BJ (cell line): ENCODE data around the gene PGF. TPM values are rescaled to one million over a fixed set of nuclear protein-coding genes. Genes with fewer than 3 reads are reported as not detected.

Experiments
- CTCF ChIA-PET: fragments of 350-600 bp; formaldehyde crosslinking; extraction: SDS; loops from one replicate; lab custom pipeline; 2021; ENCODE audit warnings: antibody characterized with exemption, inconsistent platforms; lab: Yijun Ruan, JAX
- POLR2A ChIA-PET: fragments of 300-600 bp; sonication (Branson Sonifier 250); formaldehyde crosslinking; extraction: SDS; loops from one replicate; lab custom pipeline; 2021; ENCODE audit warnings: antibody characterized with exemption; lab: Charles Lee
- DNase-seq: peaks from one replicate; pipeline ENCODE4 v3.0.0-alpha.2; 2011; ENCODE audit warnings: low read depth
- H3K27me3 ChIP-seq: 2 replicates; pipeline ENCODE4 v1.6.0; 2011; ENCODE audit warnings: low read length; ENCODE audit not compliant: control insufficient read depth, insufficient read depth
- H3K36me3 ChIP-seq: 2 replicates; pipeline ENCODE4 v1.5.1; 2011; ENCODE audit warnings: low read length; ENCODE audit not compliant: control insufficient read depth, insufficient read depth
- H3K4me3 ChIP-seq: 2 replicates; pipeline ENCODE4 v1.5.1; 2011; ENCODE audit warnings: low read depth, mild to moderate bottlenecking, control low read depth, low read length
- polyA plus RNA-seq: library from polyadenylated mRNA; depleted of rRNA; stranded (reverse); fragments of >200 nt; gene quantifications from 2 replicates; pipeline ENCODE4 v1.2.3, GENCODE V29; 2011
- TF ChIP-seq, protein P1 (sequence below): IDR thresholded peaks from 2 replicates; pipeline ENCODE4 v1.5.1; 2011; ENCODE audit warnings: low read depth, mild to moderate bottlenecking, control low read depth, inconsistent platforms, low read length, moderate library complexity; ENCODE audit not compliant: insufficient read depth

Gene PGF
- polyA plus RNA-seq, 1 experiment: 4.1 TPM

DNA sequence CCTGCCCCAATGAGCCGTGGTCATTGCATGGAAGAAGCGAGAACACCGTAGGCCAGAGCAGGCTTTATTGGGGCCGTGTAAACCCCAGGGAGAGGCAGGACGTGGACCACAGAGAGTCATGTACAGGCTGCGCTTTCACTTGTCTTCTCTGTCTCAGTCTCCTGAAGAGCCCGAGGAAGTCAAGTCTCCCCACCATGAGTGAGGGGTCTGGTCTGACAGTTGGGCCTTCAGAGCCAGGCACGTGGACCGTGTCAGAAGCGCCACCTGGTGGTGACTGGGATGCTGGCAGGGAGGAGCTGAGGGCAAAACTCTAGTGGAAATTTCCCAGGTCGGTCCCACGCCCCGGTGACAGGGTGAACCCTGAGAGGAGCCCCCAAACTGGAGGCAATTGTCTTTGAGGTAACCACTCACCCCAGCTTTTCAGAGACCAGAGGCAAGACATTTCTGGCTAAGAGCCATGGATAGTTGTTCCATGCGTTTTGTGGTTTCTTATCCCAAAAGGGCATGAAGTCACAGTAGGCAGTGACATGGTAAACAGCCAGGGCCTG lies 49.7 kb downstream of the PGF start:
- ChIA-PET POLR2A (no interaction called here), CTCF (interaction anchor here (0.6 to 14.0 kb wide), 33 partner anchors 9 to 403 kb away, joined by 3 to 315 read pairs (median 5); partner anchors contain the start of genes ACYP1, DLST, PROX2 and RPS6KL1)
- Histone ChIP-seq H3K27me3 (no peaks in the 10 kb centered on the region), H3K36me3 (peaks cover 22% of the 10 kb centered on the region), H3K4me3 (no peak overlapping the region)
- TF ChIP-seq, protein P1, sequence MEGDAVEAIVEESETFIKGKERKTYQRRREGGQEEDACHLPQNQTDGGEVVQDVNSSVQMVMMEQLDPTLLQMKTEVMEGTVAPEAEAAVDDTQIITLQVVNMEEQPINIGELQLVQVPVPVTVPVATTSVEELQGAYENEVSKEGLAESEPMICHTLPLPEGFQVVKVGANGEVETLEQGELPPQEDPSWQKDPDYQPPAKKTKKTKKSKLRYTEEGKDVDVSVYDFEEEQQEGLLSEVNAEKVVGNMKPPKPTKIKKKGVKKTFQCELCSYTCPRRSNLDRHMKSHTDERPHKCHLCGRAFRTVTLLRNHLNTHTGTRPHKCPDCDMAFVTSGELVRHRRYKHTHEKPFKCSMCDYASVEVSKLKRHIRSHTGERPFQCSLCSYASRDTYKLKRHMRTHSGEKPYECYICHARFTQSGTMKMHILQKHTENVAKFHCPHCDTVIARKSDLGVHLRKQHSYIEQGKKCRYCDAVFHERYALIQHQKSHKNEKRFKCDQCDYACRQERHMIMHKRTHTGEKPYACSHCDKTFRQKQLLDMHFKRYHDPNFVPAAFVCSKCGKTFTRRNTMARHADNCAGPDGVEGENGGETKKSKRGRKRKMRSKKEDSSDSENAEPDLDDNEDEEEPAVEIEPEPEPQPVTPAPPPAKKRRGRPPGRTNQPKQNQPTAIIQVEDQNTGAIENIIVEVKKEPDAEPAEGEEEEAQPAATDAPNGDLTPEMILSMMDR: peak; percentile 93
- no peak for DNase-seq

DNA sequence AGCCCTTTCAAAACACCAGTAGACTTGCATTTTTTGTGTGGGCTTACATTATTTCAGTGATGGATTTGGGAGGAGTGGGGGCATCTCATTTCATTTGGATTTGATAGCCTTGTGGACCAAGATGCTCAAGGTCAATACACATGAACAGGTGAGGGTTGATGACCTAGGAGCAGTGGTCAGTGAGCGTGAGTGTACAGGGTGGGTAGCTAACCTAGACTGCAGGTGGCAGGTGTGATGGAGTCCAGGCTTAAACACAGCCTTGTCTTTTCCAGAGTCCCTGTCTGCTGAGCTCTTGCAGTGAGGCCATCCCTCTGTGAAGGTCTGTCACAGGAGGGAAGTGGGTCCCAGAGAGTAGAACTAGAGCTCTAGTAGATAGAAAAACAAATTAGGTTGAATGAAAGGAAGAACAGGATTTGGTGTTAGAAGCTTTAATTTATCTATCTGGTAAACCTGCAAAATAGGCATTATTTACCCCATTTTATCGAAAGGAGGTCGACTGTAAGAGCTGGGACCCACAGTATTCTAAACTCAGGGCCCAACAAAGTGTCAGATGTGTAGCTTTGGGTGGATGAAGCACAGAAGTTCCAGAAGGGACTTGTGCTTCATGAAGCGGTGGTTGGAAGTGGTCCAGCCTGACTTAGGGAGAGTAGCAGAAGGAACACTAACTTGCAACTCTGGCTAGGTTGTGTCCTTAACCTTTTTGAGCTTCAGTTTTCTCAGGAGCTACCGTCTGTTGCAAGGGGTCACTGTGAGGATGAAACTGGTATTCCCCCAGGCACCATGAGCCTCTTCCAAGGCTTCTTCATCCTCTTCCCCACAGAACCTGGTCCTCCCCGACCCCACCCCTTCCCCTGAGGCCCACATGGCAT lies 50.5 kb downstream of the PGF start:
- DNase-seq: no peak

DNA sequence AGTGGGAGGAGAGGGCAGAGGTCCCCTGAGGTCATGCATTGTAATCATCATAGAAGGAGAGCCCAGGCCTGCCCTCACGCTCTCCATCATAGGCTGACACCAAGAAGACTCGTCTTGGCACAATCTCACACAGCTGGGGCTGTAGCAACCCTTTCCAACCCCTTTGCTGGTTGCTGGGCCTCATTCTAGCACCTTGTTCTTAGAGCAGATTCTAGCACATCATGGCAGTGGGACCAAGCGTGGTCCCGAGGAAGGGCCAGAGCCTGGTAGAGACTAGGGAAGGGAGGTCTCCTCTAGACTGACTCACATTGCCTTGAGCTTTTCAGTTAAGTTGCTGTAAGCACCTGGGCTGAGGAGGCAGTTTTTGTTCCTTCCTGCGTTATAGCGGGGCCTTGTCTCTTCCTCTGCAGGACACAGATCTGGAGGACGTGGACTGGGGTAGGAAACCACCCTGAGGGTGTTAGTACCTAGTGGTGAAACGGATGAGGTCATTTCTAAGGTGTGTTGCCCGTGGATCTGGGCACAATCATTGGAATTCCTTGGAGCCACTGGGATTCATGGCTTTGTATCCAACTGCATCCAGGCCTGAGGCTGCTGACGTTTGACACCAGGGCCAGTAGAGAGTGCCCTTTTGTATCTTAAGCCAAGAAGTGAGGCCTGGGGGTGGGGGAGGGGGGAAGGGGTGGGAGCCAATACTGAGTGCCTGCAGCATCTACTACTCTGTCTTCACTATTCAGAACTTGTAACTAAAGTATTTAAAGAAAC lies 52.3 kb downstream of the PGF start:
- ChIA-PET POLR2A (no interaction called here), CTCF (interaction anchor here (1.7 to 14.0 kb wide), 3 partner anchors 27 to 185 kb away, joined by 4 to 315 read pairs (median 195); partner anchors contain the start of genes DLST and PROX2)

More for the DNA sequence above, 50.5 kb downstream of the PGF start:
- TF ChIP-seq, protein P1: no peak
- Histone ChIP-seq H3K36me3 (peaks cover 22% of the 10 kb centered on the region), H3K4me3 (no peak overlapping the region), H3K27me3 (no peaks in the 10 kb centered on the region)
- CTCF ChIA-PET: interaction anchor here (0.9 to 14.0 kb wide), 24 partner anchors 10 to 402 kb away, joined by 3 to 315 read pairs (median 6); partner anchors contain the start of genes ACYP1, DLST, PROX2 and RPS6KL1
- POLR2A ChIA-PET: no interaction called here

DNA sequence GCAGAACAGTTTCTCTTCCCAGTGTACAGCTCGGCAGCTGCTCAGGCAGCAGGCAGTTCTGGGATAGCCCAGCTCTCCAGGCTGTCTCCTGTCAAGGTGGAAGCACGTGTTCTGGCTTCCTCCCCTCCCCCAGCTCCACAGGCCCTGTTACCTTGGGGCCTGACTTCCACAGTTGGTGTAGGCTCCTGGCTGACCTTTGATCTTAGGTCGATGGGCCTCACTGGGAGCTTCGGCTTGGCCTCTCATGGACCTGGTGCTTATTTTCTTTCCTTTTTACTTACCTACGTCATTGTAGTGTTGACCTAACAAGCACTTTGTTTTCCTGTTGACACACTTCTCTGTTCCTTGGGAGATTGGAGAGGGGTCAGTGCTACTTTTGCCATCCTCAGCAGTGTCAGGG lies 56.7 kb downstream of the PGF start:
- TF ChIP-seq, protein P1: no peak
- no peak for DNase-seq
- CTCF ChIA-PET: interaction anchor here (1.4 to 14.0 kb wide), 2 partner anchors 9 to 40 kb away, joined by 7 to 315 read pairs; no protein-coding TSS in a partner anchor

More for the DNA sequence above, 52.3 kb downstream of the PGF start:
- Histone ChIP-seq H3K4me3 (no peak overlapping the region), H3K27me3 (no peaks in the 10 kb centered on the region), H3K36me3 (peaks cover 36% of the 10 kb centered on the region)
- DNase-seq: no peak
- TF ChIP-seq, protein P1: no peak

More for the DNA sequence above, 56.7 kb downstream of the PGF start:
- no peaks in the 10 kb centered on the region for H3K27me3 ChIP-seq
- POLR2A ChIA-PET: no interaction called here
- H3K36me3 ChIP-seq: peaks cover 35% of the 10 kb centered on the region
- H3K4me3 ChIP-seq: no peak overlapping the region
